ENCODE data around the gene VPS11.
A peak's percentile ranks its signal among the peaks of the same experiment; 100 is the strongest.

Gene VPS11

GRCh38 chr11:119087123-119087522 is 19.5 kb downstream of the VPS11 start:
- Mint-ChIP-seq H3K9me3 (no peaks in the 10 kb centered on the region), H3K4me3 (peak overlapping the region; percentile 30), H3K27ac (no peak overlapping the region), H3K36me3 (ENCODE audit: low read depth) (peaks cover 5% of the 10 kb centered on the region), H3K27me3 (ENCODE audit: low read depth, poor library complexity) (peaks cover 3% of the 10 kb centered on the region), H3K4me1 (peaks cover 40% of the 10 kb centered on the region)
- no peak for TF ChIP-seq CTCF (IDR thresholded peaks at IDR 0.05)
- DNase-seq = no peak

- no peaks in the 10 kb centered on the region for H3K9me3 Mint-ChIP-seq
- H3K27me3 Mint-ChIP-seq (ENCODE audit: low read depth, poor library complexity) = peaks cover 3% of the 10 kb centered on the region
- DNase-seq = no peak
- peaks cover 47% of the 10 kb centered on the region for H3K4me1 Mint-ChIP-seq
- H3K36me3 Mint-ChIP-seq (ENCODE audit: low read depth) = peaks cover 7% of the 10 kb centered on the region
- no peak overlapping the region for H3K4me3 Mint-ChIP-seq
- no peak for TF ChIP-seq CTCF (IDR thresholded peaks at IDR 0.05)
- no peak overlapping the region for H3K27ac Mint-ChIP-seq
Observed at GRCh38 chr11:119087747-119088241, 20.2 kb downstream of the VPS11 start.

- peaks cover 10% of the 10 kb centered on the region for H3K36me3 Mint-ChIP-seq (ENCODE audit: low read depth)
- peaks cover 3% of the 10 kb centered on the region for H3K27me3 Mint-ChIP-seq (ENCODE audit: low read depth, poor library complexity)
- no peak overlapping the region for H3K4me3 Mint-ChIP-seq
- H3K9me3 Mint-ChIP-seq = no peaks in the 10 kb centered on the region
- no peak for TF ChIP-seq CTCF (IDR thresholded peaks at IDR 0.05)
- H3K27ac Mint-ChIP-seq = no peak overlapping the region
- peaks cover 53% of the 10 kb centered on the region for H3K4me1 Mint-ChIP-seq
- no peak for DNase-seq
Observed at GRCh38 chr11:119088406-119088805, 20.8 kb downstream of the VPS11 start.

GRCh38 chr11:119089319-119089718 is 21.7 kb downstream of the VPS11 start:
- Mint-ChIP-seq H3K4me1 (peaks cover 58% of the 10 kb centered on the region), H3K27me3 (ENCODE audit: low read depth, poor library complexity) (peaks cover 3% of the 10 kb centered on the region), H3K4me3 (no peak overlapping the region), H3K36me3 (ENCODE audit: low read depth) (peaks cover 16% of the 10 kb centered on the region), H3K27ac (no peak overlapping the region), H3K9me3 (no peaks in the 10 kb centered on the region)
- TF ChIP-seq CTCF (IDR thresholded peaks at IDR 0.05) = no peak
- no peak for DNase-seq

- Mint-ChIP-seq H3K27me3 (ENCODE audit: low read depth, poor library complexity) (no peaks in the 10 kb centered on the region), H3K27ac (peak overlapping the region; percentile 40), H3K4me1 (peaks cover 50% of the 10 kb centered on the region), H3K36me3 (ENCODE audit: low read depth) (peaks cover 16% of the 10 kb centered on the region), H3K9me3 (no peaks in the 10 kb centered on the region), H3K4me3 (no peak overlapping the region)
- no peak for DNase-seq
- no peak for TF ChIP-seq CTCF (IDR thresholded peaks at IDR 0.05)
Observed at GRCh38 chr11:119091178-119091577, 23.6 kb downstream of the VPS11 start.
